SK-N-SH treated with all-trans-retinoic acid at 6 μM for 48 hours (cell line): ENCODE results near the gene PCNT.

Experiments used
- ATAC-seq: fragments of 200-7000 bp; cut with Tn5 transposase; 3 replicates; pipeline ENCODE4 v1.9.1; 2020; ENCODE audit warnings: mild to moderate bottlenecking, moderate library complexity
- ARNTL ChIP-seq: fragments of 450-650 bp; formaldehyde crosslinking; IDR thresholded peaks from 2 replicates; pipeline ENCODE4 v1.5.0; 2020; ENCODE audit warnings: low read depth, mild to moderate bottlenecking, moderate library complexity, borderline replicate concordance
- BACH2 ChIP-seq: fragments of 250-450 bp; sonication (Bioruptor Pico); IDR thresholded peaks from 2 replicates; pipeline ENCODE4 v1.9.0; 2021; ENCODE audit warnings: mild to moderate bottlenecking, borderline replicate concordance
- CSDC2 ChIP-seq: fragments of 250-450 bp; sonication (Bioruptor Pico); IDR thresholded peaks from 2 replicates; pipeline ENCODE4 v1.5.0; 2020; ENCODE audit warnings: mild to moderate bottlenecking, moderate library complexity
- ESRRG ChIP-seq: fragments of 250-450 bp; sonication (Bioruptor Pico); IDR thresholded peaks from 2 replicates; pipeline ENCODE4 v1.6.1; 2021; ENCODE audit warnings: mild to moderate bottlenecking
- GLIS3 ChIP-seq: fragments of 250-450 bp; sonication (Bioruptor Pico); IDR thresholded peaks from 2 replicates; pipeline ENCODE4 v1.5.0; 2020; ENCODE audit warnings: mild to moderate bottlenecking, moderate library complexity
- ISL1 ChIP-seq: fragments of 250-450 bp; sonication (Bioruptor Pico); IDR thresholded peaks from 2 replicates; pipeline ENCODE4 v2.1.2; 2022; ENCODE audit warnings: mild to moderate bottlenecking, moderate library complexity
- OSR1 ChIP-seq: fragments of 250-450 bp; sonication (Bioruptor Pico); IDR thresholded peaks from 2 replicates; pipeline ENCODE4 v1.8.0; 2022; ENCODE audit warnings: moderate library complexity, mild to moderate bottlenecking, inconsistent platforms
- PATZ1 ChIP-seq: fragments of 250-450 bp; sonication (Bioruptor Pico); IDR thresholded peaks from 2 replicates; pipeline ENCODE4 v1.8.0; 2020; ENCODE audit warnings: mild to moderate bottlenecking, moderate library complexity, borderline replicate concordance
- PPARA ChIP-seq: fragments of 250-450 bp; sonication (Bioruptor Pico); IDR thresholded peaks from 2 replicates; pipeline ENCODE4 v1.5.0; 2020; ENCODE audit warnings: mild to moderate bottlenecking, borderline replicate concordance
- RARB ChIP-seq: fragments of 250-450 bp; sonication (Bioruptor Pico); IDR thresholded peaks from 2 replicates; pipeline ENCODE4 v1.8.0; 2021; ENCODE audit warnings: mild to moderate bottlenecking, moderate library complexity
- SNAI2 ChIP-seq: fragments of 250-450 bp; sonication (Bioruptor Pico); IDR thresholded peaks from 2 replicates; pipeline ENCODE4 v1.5.0; 2020; ENCODE audit warnings: mild to moderate bottlenecking, moderate library complexity
- TCF4 ChIP-seq: fragments of 250-450 bp; sonication (Bioruptor Pico); IDR thresholded peaks from 2 replicates; pipeline ENCODE4 v1.8.0; 2021; ENCODE audit warnings: mild to moderate bottlenecking, moderate library complexity, borderline replicate concordance
- ZC3H10 ChIP-seq: fragments of 250-450 bp; sonication (Bioruptor Pico); IDR thresholded peaks from 2 replicates; pipeline ENCODE4 v1.5.1; 2021; ENCODE audit warnings: mild to moderate bottlenecking, moderate library complexity
- ZNF565 ChIP-seq: fragments of 450-650 bp; formaldehyde crosslinking; conservative IDR thresholded peaks from 2 replicates; pipeline ENCODE4 v1.5.0; 2020; ENCODE audit warnings: low read depth, mild to moderate bottlenecking, moderate library complexity
- ZNF70 ChIP-seq: fragments of 450-650 bp; formaldehyde crosslinking; IDR thresholded peaks from 2 replicates; pipeline ENCODE4 v1.5.0; 2020; ENCODE audit warnings: mild to moderate bottlenecking, moderate library complexity
- ZNF8 ChIP-seq: fragments of 450-650 bp; formaldehyde crosslinking; IDR thresholded peaks from 2 replicates; pipeline ENCODE4 v1.5.0; 2020; ENCODE audit warnings: mild to moderate bottlenecking, moderate library complexity
- TF ChIP-seq, protein P1 (sequence below): fragments of 250-450 bp; sonication (Bioruptor Pico); IDR thresholded peaks from 2 replicates; pipeline ENCODE4 v1.5.0; 2020; ENCODE audit warnings: mild to moderate bottlenecking, moderate library complexity
- TF ChIP-seq, protein P2 (sequence below): fragments of 250-450 bp; sonication (Bioruptor Pico); IDR thresholded peaks from 2 replicates; pipeline ENCODE4 v1.8.0; 2021; ENCODE audit warnings: low read depth, mild to moderate bottlenecking, moderate library complexity, borderline replicate concordance
- TF ChIP-seq, protein P3 (sequence below): fragments of 250-450 bp; sonication (Bioruptor Pico); IDR thresholded peaks from 2 replicates; pipeline ENCODE4 v1.5.1; 2020; ENCODE audit warnings: low read depth, mild to moderate bottlenecking, moderate library complexity

The PCNT gene

DNA sequence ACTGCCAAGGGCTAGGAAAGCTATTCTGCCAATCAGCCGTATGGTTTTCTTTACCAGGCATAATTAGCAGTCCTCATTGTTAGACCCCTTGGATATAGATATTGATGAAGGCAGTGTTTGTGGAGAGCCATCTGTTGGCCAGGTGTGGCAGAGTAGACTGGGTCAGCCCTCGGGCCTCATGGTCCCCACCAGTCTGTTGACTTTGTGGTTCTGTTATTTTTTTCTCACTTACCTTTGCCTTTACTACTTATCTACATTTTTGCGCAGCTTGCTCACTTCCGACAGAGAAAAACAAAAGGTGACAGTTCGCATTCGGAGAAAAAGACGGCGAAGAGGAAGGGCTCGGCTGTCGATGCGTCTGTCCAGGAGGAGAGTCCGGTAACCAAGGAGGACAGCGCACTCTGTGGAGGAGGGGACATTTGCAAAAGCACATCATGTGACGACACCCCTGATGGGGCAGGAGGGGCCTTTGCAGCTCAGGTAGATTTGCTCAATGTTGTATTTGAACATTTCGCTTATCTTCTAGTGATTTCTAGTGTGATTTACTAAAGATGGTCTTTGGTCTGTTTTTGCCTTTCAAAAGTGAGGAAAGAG lies 2.3 kb downstream of the PCNT start (continued):
- TF ChIP-seq, protein P1, sequence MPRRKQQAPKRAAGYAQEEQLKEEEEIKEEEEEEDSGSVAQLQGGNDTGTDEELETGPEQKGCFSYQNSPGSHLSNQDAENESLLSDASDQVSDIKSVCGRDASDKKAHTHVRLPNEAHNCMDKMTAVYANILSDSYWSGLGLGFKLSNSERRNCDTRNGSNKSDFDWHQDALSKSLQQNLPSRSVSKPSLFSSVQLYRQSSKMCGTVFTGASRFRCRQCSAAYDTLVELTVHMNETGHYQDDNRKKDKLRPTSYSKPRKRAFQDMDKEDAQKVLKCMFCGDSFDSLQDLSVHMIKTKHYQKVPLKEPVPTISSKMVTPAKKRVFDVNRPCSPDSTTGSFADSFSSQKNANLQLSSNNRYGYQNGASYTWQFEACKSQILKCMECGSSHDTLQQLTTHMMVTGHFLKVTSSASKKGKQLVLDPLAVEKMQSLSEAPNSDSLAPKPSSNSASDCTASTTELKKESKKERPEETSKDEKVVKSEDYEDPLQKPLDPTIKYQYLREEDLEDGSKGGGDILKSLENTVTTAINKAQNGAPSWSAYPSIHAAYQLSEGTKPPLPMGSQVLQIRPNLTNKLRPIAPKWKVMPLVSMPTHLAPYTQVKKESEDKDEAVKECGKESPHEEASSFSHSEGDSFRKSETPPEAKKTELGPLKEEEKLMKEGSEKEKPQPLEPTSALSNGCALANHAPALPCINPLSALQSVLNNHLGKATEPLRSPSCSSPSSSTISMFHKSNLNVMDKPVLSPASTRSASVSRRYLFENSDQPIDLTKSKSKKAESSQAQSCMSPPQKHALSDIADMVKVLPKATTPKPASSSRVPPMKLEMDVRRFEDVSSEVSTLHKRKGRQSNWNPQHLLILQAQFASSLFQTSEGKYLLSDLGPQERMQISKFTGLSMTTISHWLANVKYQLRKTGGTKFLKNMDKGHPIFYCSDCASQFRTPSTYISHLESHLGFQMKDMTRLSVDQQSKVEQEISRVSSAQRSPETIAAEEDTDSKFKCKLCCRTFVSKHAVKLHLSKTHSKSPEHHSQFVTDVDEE (CRISPR knock-in tag): no peak
- no peak for TF ChIP-seq ZNF565 (CRISPR knock-in tag)
- TF ChIP-seq, all 23 proteins: peak for 0

DNA sequence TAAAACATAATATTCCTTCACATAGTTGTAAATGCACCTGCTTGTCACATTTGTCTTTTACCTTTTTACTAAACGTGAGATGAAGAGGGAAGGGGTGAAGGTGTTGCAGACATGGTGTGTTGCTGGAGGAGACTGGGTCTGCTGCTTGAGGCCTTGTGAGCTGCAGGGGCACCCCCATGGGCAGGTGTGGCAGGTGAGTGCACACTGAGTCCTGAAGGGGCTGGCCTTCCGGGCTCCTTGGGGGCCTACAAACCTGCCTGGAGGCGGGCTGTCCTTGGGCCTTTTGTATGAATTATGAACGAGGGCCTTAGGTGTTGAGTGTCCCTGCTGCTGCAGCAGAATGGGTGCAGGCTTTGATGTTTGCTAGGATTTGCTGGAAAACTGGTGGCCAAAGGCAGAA lies 3.8 kb downstream of the PCNT start:
- no peak for ATAC-seq
- no peak for TF ChIP-seq SNAI2
- TF ChIP-seq, protein P2, sequence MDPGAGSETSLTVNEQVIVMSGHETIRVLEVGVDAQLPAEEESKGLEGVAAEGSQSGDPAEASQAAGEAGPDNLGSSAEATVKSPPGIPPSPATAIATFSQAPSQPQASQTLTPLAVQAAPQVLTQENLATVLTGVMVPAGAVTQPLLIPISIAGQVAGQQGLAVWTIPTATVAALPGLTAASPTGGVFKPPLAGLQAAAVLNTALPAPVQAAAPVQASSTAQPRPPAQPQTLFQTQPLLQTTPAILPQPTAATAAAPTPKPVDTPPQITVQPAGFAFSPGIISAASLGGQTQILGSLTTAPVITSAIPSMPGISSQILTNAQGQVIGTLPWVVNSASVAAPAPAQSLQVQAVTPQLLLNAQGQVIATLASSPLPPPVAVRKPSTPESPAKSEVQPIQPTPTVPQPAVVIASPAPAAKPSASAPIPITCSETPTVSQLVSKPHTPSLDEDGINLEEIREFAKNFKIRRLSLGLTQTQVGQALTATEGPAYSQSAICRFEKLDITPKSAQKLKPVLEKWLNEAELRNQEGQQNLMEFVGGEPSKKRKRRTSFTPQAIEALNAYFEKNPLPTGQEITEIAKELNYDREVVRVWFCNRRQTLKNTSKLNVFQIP (CRISPR knock-in tag): no peak
- no peak for TF ChIP-seq PPARA (CRISPR knock-in tag)
- no peak for TF ChIP-seq RARB
- no peak for TF ChIP-seq BACH2 (CRISPR knock-in tag)
- TF ChIP-seq OSR1 (CRISPR knock-in tag): no peak
- no peak for TF ChIP-seq ZNF565 (CRISPR knock-in tag)
- no peak for TF ChIP-seq ESRRG (CRISPR knock-in tag)
- TF ChIP-seq, protein P1 (CRISPR knock-in tag): no peak
- no peak for TF ChIP-seq GLIS3 (CRISPR knock-in tag)
- no peak for TF ChIP-seq ZC3H10 (CRISPR knock-in tag)
- TF ChIP-seq CSDC2: no peak
- TF ChIP-seq, protein P3, sequence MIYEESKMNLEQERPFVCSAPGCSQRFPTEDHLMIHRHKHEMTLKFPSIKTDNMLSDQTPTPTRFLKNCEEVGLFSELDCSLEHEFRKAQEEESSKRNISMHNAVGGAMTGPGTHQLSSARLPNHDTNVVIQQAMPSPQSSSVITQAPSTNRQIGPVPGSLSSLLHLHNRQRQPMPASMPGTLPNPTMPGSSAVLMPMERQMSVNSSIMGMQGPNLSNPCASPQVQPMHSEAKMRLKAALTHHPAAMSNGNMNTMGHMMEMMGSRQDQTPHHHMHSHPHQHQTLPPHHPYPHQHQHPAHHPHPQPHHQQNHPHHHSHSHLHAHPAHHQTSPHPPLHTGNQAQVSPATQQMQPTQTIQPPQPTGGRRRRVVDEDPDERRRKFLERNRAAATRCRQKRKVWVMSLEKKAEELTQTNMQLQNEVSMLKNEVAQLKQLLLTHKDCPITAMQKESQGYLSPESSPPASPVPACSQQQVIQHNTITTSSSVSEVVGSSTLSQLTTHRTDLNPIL: no peak
- TF ChIP-seq, all 23 proteins: peak for 0

DNA sequence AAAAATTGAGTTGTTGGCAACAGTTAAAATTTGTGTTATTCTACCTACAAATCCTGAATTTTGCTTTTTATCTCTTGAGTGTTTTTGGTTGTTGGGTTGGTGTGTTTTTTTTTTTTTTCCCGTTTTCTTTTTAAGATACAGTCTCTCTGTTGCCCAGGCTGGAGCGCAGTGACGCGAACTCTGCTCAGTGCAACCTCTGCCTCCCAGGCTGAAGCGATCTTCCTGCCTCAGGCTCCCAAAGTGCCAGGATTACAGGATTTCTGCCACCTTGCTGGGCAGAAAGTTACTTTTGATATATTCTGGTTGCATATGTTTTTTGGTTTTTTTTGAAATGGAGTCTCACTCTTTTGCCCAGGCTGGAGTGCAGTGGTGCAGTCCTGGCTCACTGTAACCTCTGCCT lies 4.2 kb downstream of the PCNT start:
- TF ChIP-seq ZNF8 (CRISPR knock-in tag) (no peak), GLIS3 (CRISPR knock-in tag) (no peak), PPARA (CRISPR knock-in tag) (no peak)
- TF ChIP-seq, all 23 proteins: peak for 0
- ATAC-seq: no peak

DNA sequence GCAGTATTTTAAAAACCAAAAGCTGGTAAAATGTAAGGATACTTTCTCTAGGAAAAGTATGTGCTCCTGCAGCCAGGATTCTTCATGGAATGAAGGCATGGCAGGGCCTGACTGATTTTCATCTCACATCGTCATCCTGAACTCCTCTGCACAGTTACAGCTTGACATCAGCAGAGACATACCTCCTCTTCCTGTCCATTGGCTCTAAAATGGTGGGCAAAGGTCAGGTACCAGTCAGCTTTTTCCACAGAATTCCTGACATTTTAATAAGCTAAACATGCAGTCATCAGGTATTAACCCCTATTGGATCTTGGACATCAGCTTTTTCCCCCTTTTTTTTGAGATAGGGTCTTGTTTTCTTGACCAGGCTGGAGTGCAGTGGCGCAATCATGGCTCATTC lies 5.8 kb downstream of the PCNT start:
- no peak for TF ChIP-seq BACH2 (CRISPR knock-in tag)
- no peak for TF ChIP-seq TCF4 (CRISPR knock-in tag)
- TF ChIP-seq ZNF70 (CRISPR knock-in tag): no peak
- TF ChIP-seq, protein P1 (CRISPR knock-in tag): no peak
- TF ChIP-seq PATZ1 (CRISPR knock-in tag): no peak
- no peak for TF ChIP-seq ISL1 (CRISPR knock-in tag)
- no peak for TF ChIP-seq SNAI2
- no peak for TF ChIP-seq ARNTL (CRISPR knock-in tag)
- TF ChIP-seq CSDC2: no peak
- no peak for ATAC-seq
